Calu3 (cell line): ENCODE data around the gene NTF3. TPM values are rescaled to one million over a fixed set of nuclear protein-coding genes. Genes with fewer than 3 reads are reported as not detected.

Experiments
- BruUV-seq: library from RNA; stranded (reverse); fragments of 400-500 nt; replicated peaks from 2 replicates; lab custom pipeline; 2021; lab: Mats Ljungman, UMichigan
- CTCF ChIA-PET: fragments of 300-600 bp; sonication (Branson Sonifier 250); formaldehyde crosslinking; loops from one replicate; lab custom pipeline; 2022; ENCODE audit warnings: antibody characterized with exemption; lab: Charles Lee
- DNase-seq: peaks from one replicate; pipeline ENCODE4 v3.0.0; 2022
- H3K27ac Mint-ChIP-seq: one replicate; pipeline ENCODE4 v1.8.0; 2022; ENCODE audit warnings: mixed read lengths; ENCODE audit not compliant: unreplicated experiment
- H3K27me3 Mint-ChIP-seq: one replicate; pipeline ENCODE4 v1.8.0; 2022; ENCODE audit warnings: mixed read lengths; ENCODE audit not compliant: unreplicated experiment
- H3K36me3 Mint-ChIP-seq: one replicate; pipeline ENCODE4 v1.8.0; 2022; ENCODE audit warnings: mild to moderate bottlenecking, moderate library complexity, mixed read lengths; ENCODE audit not compliant: insufficient read depth, unreplicated experiment
- H3K4me1 Mint-ChIP-seq: one replicate; pipeline ENCODE4 v1.8.0; 2022; ENCODE audit warnings: mild to moderate bottlenecking, low read depth, mixed read lengths; ENCODE audit not compliant: unreplicated experiment
- H3K4me3 Mint-ChIP-seq: one replicate; pipeline ENCODE4 v1.8.0; 2022; ENCODE audit warnings: mild to moderate bottlenecking, low read depth, moderate library complexity, mixed read lengths; ENCODE audit not compliant: unreplicated experiment
- H3K9me3 Mint-ChIP-seq: one replicate; pipeline ENCODE4 v1.8.0; 2022; ENCODE audit warnings: low read depth, mixed read lengths; ENCODE audit not compliant: unreplicated experiment
- CTCF ChIP-seq: fragments of 200-600 bp; IDR thresholded peaks from one replicate; pipeline ENCODE4 v1.8.0; 2022; ENCODE audit warnings: antibody characterized with exemption; ENCODE audit not compliant: unreplicated experiment
- intact Hi-C: fragments of 100-400 bp; cut with micrococcal nuclease; formaldehyde crosslinking; loops from one replicate; pipeline ENCODE4 v1.10.0; 2022; ENCODE audit not compliant: unreplicated experiment
- total RNA-seq: library from RNA; stranded (reverse); gene quantifications from 2 replicates; pipeline ENCODE4 v1.2.3, GENCODE V29; 2022

NTF3 gene
- total RNA-seq, 1 experiment from 2014 or later, result not detected

- H3K27me3 Mint-ChIP-seq, result no peaks in the 10 kb centered on the region
- no peak overlapping the region for H3K4me3 Mint-ChIP-seq
- no peaks in the 10 kb centered on the region for H3K4me1 Mint-ChIP-seq
- CTCF ChIA-PET, result no interaction called here
- DNase-seq, result no peak
- BruUV-seq, result no TSS peak
- no peak for TF ChIP-seq CTCF
- intact Hi-C loops, result no loop called here
- H3K9me3 Mint-ChIP-seq, result peaks cover 9% of the 10 kb centered on the region
- H3K27ac Mint-ChIP-seq, result no peak overlapping the region
- no peaks in the 10 kb centered on the region for H3K36me3 Mint-ChIP-seq
These were observed 35.4 kb upstream of the NTF3 start for GRCh38 chr12:5396541-5396940.

GRCh38 chr12:5399266-5399665 lies 32.6 kb upstream of the NTF3 start:
- Mint-ChIP-seq H3K27ac (no peak overlapping the region), H3K4me1 (no peaks in the 10 kb centered on the region), H3K4me3 (no peak overlapping the region), H3K36me3 (no peaks in the 10 kb centered on the region), H3K27me3 (no peaks in the 10 kb centered on the region), H3K9me3 (peaks cover 7% of the 10 kb centered on the region)
- no peak for TF ChIP-seq CTCF
- BruUV-seq, result no TSS peak
- intact Hi-C loops, result no loop called here
- no peak for DNase-seq
- CTCF ChIA-PET, result no interaction called here

GRCh38 chr12:5402009-5402935 lies 29.6 kb upstream of the NTF3 start:
- no TSS peak for BruUV-seq
- Mint-ChIP-seq H3K36me3 (peaks cover 3% of the 10 kb centered on the region), H3K27ac (no peak overlapping the region), H3K9me3 (peaks cover 16% of the 10 kb centered on the region), H3K4me1 (no peaks in the 10 kb centered on the region), H3K27me3 (no peaks in the 10 kb centered on the region), H3K4me3 (no peak overlapping the region)
- intact Hi-C loops, result no loop called here
- no peak for DNase-seq
- CTCF ChIA-PET, result no interaction called here
- TF ChIP-seq CTCF, result no peak

- H3K27ac Mint-ChIP-seq, result no peak overlapping the region
- no peak for TF ChIP-seq CTCF
- no peak overlapping the region for H3K4me3 Mint-ChIP-seq
- H3K27me3 Mint-ChIP-seq, result no peaks in the 10 kb centered on the region
- peaks cover 3% of the 10 kb centered on the region for H3K36me3 Mint-ChIP-seq
- peaks cover 12% of the 10 kb centered on the region for H3K9me3 Mint-ChIP-seq
- intact Hi-C loops, result no loop called here
- CTCF ChIA-PET, result no interaction called here
- no peaks in the 10 kb centered on the region for H3K4me1 Mint-ChIP-seq
- no peak for DNase-seq
- BruUV-seq, result no TSS peak
These were observed 28.5 kb upstream of the NTF3 start for GRCh38 chr12:5403411-5403810.
